Immature natural killer cell (primary cell): ENCODE measurements around the gene DNPH1. TPM values are rescaled to one million over a fixed set of nuclear protein-coding genes. Genes with fewer than 3 reads are reported as not detected.

ENCODE experiments used
- DNase-seq, 3 donors: peaks; one replicate each; pipeline ENCODE4 v3.0.0; 2022; ENCODE audit warnings: mixed read lengths in 1 of 3
- H3K27ac Mint-ChIP-seq, 6 donors: one replicate each; pipeline ENCODE4 v1.8.0; 2020; ENCODE audit warnings: mixed read lengths in 6 of 6, mild to moderate bottlenecking in 5 of 6, inconsistent platforms in 4 of 6, moderate library complexity in 3 of 6
- H3K27me3 Mint-ChIP-seq, 3 donors: one replicate each; pipeline ENCODE4 v1.8.0; 2020 to 2021; ENCODE audit warnings: low read depth in 3 of 3, mild to moderate bottlenecking in 3 of 3, mixed read lengths in 3 of 3, moderate library complexity in 3 of 3, inconsistent platforms in 1 of 3
- H3K36me3 Mint-ChIP-seq, 3 donors: one replicate each; pipeline ENCODE4 v1.8.0; 2020; ENCODE audit warnings: mixed read lengths in 3 of 3, inconsistent platforms in 2 of 3, mild to moderate bottlenecking in 2 of 3
- H3K4me1 Mint-ChIP-seq, 2 donors: one replicate each; pipeline ENCODE4 v1.8.0; 2020; ENCODE audit warnings: inconsistent platforms in 2 of 2, mild to moderate bottlenecking in 2 of 2, mixed read lengths in 2 of 2, moderate library complexity in 1 of 2
- H3K4me3 Mint-ChIP-seq, 5 donors: one replicate each; pipeline ENCODE4 v1.8.0; 2020; ENCODE audit warnings: mild to moderate bottlenecking in 5 of 5, mixed read lengths in 5 of 5, inconsistent platforms in 3 of 5, moderate library complexity in 3 of 5
- H3K9me3 Mint-ChIP-seq, 6 donors: one replicate each; pipeline ENCODE4 v1.8.0; 2020; ENCODE audit warnings: mild to moderate bottlenecking in 6 of 6, mixed read lengths in 6 of 6, inconsistent platforms in 4 of 6, moderate library complexity in 3 of 6
- polyA plus RNA-seq, 3 donors: library from polyadenylated mRNA; unstranded; fragments of 300-500 nt; fragmentation: Illumina TruSeq; gene quantifications; one replicate each; pipeline ENCODE4 v1.2.3, GENCODE V29; 2021

Gene DNPH1
- polyA plus RNA-seq, 3 donors from 2014 or later, result 23.7 to 36.8 (median 33.6) TPM

- Mint-ChIP-seq H3K27ac (peak overlapping the region in 1 of 6 donors; percentile 64), H3K4me3 (peak overlapping the region; percentile 74 to 81 (median 81)), H3K9me3 (no peaks in the 10 kb centered on the region), H3K36me3 (peaks cover 0 to 5% (median 0%) of the 10 kb centered on the region in 3 donors), H3K4me1 (peaks cover 8 to 14% of the 10 kb centered on the region in 2 donors), H3K27me3 (peaks cover 7 to 15% (median 12%) of the 10 kb centered on the region in 3 donors)
- peak; percentile 31 to 42 (median 37) for DNase-seq
Measured at GRCh38 chr6:43269273-43270007, 40.2 kb upstream of the DNPH1 start.

GRCh38 chr6:43268782-43269272 lies 39.5 kb upstream of the DNPH1 start:
- Mint-ChIP-seq H3K27ac (no peak overlapping the region), H3K4me3 (peak overlapping the region; percentile 74 to 81 (median 81)), H3K4me1 (peaks cover 8 to 10% of the 10 kb centered on the region in 2 donors), H3K27me3 (peaks cover 7 to 15% (median 10%) of the 10 kb centered on the region in 3 donors), H3K36me3 (peaks cover 0 to 5% (median 0%) of the 10 kb centered on the region in 3 donors), H3K9me3 (no peaks in the 10 kb centered on the region)
- DNase-seq, result no peak

- DNase-seq, result no peak
- Mint-ChIP-seq H3K4me3 (peak overlapping the region in 1 of 5 donors; percentile 81), H3K27me3 (peaks cover 7 to 18% (median 13%) of the 10 kb centered on the region in 3 donors), H3K27ac (no peak overlapping the region), H3K4me1 (peaks cover 8 to 12% of the 10 kb centered on the region in 2 donors), H3K9me3 (no peaks in the 10 kb centered on the region), H3K36me3 (peaks cover 0 to 5% (median 0%) of the 10 kb centered on the region in 3 donors)
Measured at GRCh38 chr6:43268355-43268700, 39.0 kb upstream of the DNPH1 start.

GRCh38 chr6:43267619-43268354 lies 38.5 kb upstream of the DNPH1 start:
- no peak for DNase-seq
- Mint-ChIP-seq H3K27ac (no peak overlapping the region), H3K9me3 (no peaks in the 10 kb centered on the region), H3K36me3 (peaks cover 0 to 5% (median 0%) of the 10 kb centered on the region in 3 donors), H3K4me1 (peaks cover 8 to 12% of the 10 kb centered on the region in 2 donors), H3K4me3 (peak overlapping the region in 1 of 5 donors; percentile 7), H3K27me3 (peaks cover 7 to 18% (median 13%) of the 10 kb centered on the region in 3 donors)

- Mint-ChIP-seq H3K4me1 (peaks cover 8 to 12% of the 10 kb centered on the region in 2 donors), H3K27me3 (peaks cover 7 to 15% (median 11%) of the 10 kb centered on the region in 3 donors), H3K36me3 (peaks cover 0 to 9% (median 0%) of the 10 kb centered on the region in 3 donors), H3K9me3 (no peaks in the 10 kb centered on the region), H3K4me3 (no peak overlapping the region), H3K27ac (no peak overlapping the region)
- no peak for DNase-seq
Measured at GRCh38 chr6:43265564-43265963, 36.3 kb upstream of the DNPH1 start.

- Mint-ChIP-seq H3K36me3 (peaks cover 0 to 9% (median 0%) of the 10 kb centered on the region in 3 donors), H3K4me1 (peaks cover 8 to 9% of the 10 kb centered on the region in 2 donors), H3K4me3 (no peak overlapping the region), H3K27me3 (peaks cover 5 to 11% (median 9%) of the 10 kb centered on the region in 3 donors), H3K9me3 (no peaks in the 10 kb centered on the region), H3K27ac (no peak overlapping the region)
- no peak for DNase-seq
Measured at GRCh38 chr6:43264599-43265145, 35.4 kb upstream of the DNPH1 start.

GRCh38 chr6:43263314-43264178 lies 34.3 kb upstream of the DNPH1 start:
- H3K36me3 Mint-ChIP-seq, result peaks cover 0 to 9% (median 0%) of the 10 kb centered on the region in 3 donors
- no peak overlapping the region for H3K4me3 Mint-ChIP-seq
- no peaks in the 10 kb centered on the region for H3K9me3 Mint-ChIP-seq
- H3K4me1 Mint-ChIP-seq, result peaks cover 0 to 4% of the 10 kb centered on the region in 2 donors
- peak overlapping the region in 1 of 6 donors; percentile 18 for H3K27ac Mint-ChIP-seq
- H3K27me3 Mint-ChIP-seq, result peaks cover 3 to 7% (median 7%) of the 10 kb centered on the region in 3 donors
- DNase-seq, result peak; percentile 58 to 65 (median 63)

- no peak for DNase-seq
- Mint-ChIP-seq H3K4me1 (peaks cover 0 to 4% of the 10 kb centered on the region in 2 donors), H3K27ac (no peak overlapping the region), H3K27me3 (peaks cover 1 to 7% (median 7%) of the 10 kb centered on the region in 3 donors), H3K9me3 (no peaks in the 10 kb centered on the region), H3K4me3 (no peak overlapping the region), H3K36me3 (peaks cover 0 to 9% (median 0%) of the 10 kb centered on the region in 3 donors)
Measured at GRCh38 chr6:43262780-43263313, 33.6 kb upstream of the DNPH1 start.

- DNase-seq, result no peak
- H3K4me3 Mint-ChIP-seq, result no peak overlapping the region
- peaks cover 5 to 7% (median 5%) of the 10 kb centered on the region in 3 donors for H3K27me3 Mint-ChIP-seq
- peak overlapping the region in 1 of 6 donors; percentile 59 for H3K27ac Mint-ChIP-seq
- no peaks in the 10 kb centered on the region for H3K9me3 Mint-ChIP-seq
- H3K36me3 Mint-ChIP-seq, result peaks cover 0 to 4% (median 0%) of the 10 kb centered on the region in 3 donors
- H3K4me1 Mint-ChIP-seq, result peaks cover 0 to 4% of the 10 kb centered on the region in 2 donors
Measured at GRCh38 chr6:43262000-43262779, 32.9 kb upstream of the DNPH1 start.

- DNase-seq, result no peak
- Mint-ChIP-seq H3K36me3 (peaks cover 0 to 4% (median 0%) of the 10 kb centered on the region in 3 donors), H3K9me3 (no peaks in the 10 kb centered on the region), H3K4me1 (peaks cover 0 to 4% of the 10 kb centered on the region in 2 donors), H3K27me3 (peaks cover 5 to 7% (median 6%) of the 10 kb centered on the region in 3 donors), H3K27ac (no peak overlapping the region), H3K4me3 (no peak overlapping the region)
Measured at GRCh38 chr6:43261198-43261597, 31.9 kb upstream of the DNPH1 start.

GRCh38 chr6:43260791-43261190 lies 31.5 kb upstream of the DNPH1 start:
- Mint-ChIP-seq H3K4me1 (peaks cover 0 to 4% of the 10 kb centered on the region in 2 donors), H3K36me3 (peaks cover 0 to 5% (median 0%) of the 10 kb centered on the region in 3 donors), H3K4me3 (no peak overlapping the region), H3K9me3 (no peaks in the 10 kb centered on the region), H3K27ac (peak overlapping the region in 1 of 6 donors; percentile 27), H3K27me3 (peaks cover 6 to 7% (median 7%) of the 10 kb centered on the region in 3 donors)
- DNase-seq, result no peak
